K562 (cell line): ENCODE measurements around the gene ZACN. TPM values are rescaled to one million over a fixed set of nuclear protein-coding genes. Genes with fewer than 3 reads are reported as not detected.

Experiments used
- CREBBP ChIP-seq: IDR thresholded peaks from one replicate; pipeline ENCODE4 v1.6.1; 2012; ENCODE audit warnings: low read depth, mild to moderate bottlenecking, control low read depth, inconsistent platforms, low read length
- E2F5 ChIP-seq: sonication (generic); formaldehyde crosslinking; IDR thresholded peaks from 2 replicates; pipeline ENCODE4 v1.8.0; 2022; ENCODE audit warnings: mild to moderate bottlenecking, missing genetic modification reagents
- FOXK1 ChIP-seq: sonication (generic); formaldehyde crosslinking; IDR thresholded peaks from 2 replicates; pipeline ENCODE4 v1.8.0; 2022; ENCODE audit warnings: missing genetic modification reagents, mild to moderate bottlenecking, borderline replicate concordance
- LARP7 ChIP-seq: fragments of 450-650 bp; IDR thresholded peaks from 2 replicates; pipeline ENCODE4 v1.6.1; 2016
- MCM3 ChIP-seq: fragments of 450-650 bp; IDR thresholded peaks from 2 replicates; pipeline ENCODE4 v1.6.1; 2016
- MIER1 ChIP-seq: fragments of 450-650 bp; IDR thresholded peaks from 2 replicates; pipeline ENCODE4 v1.6.1; 2016; ENCODE audit warnings: antibody characterized with exemption, mild to moderate bottlenecking, low read depth
- MTA1 ChIP-seq: fragments of 450-650 bp; IDR thresholded peaks from 2 replicates; pipeline ENCODE4 v1.6.1; 2017; ENCODE audit warnings: borderline replicate concordance
- MTF1 ChIP-seq: fragments of 250-450 bp; sonication (Bioruptor Pico); IDR thresholded peaks from 2 replicates; pipeline ENCODE4 v1.9.0; 2021; ENCODE audit warnings: moderate library complexity, mild to moderate bottlenecking, inconsistent platforms, borderline replicate concordance
- RBM25 ChIP-seq: fragments of 200-400 bp; formaldehyde crosslinking; IDR thresholded peaks from 2 replicates; pipeline ENCODE4 v1.6.1; 2018; ENCODE audit warnings: low read length, low read depth, moderate library complexity; ENCODE audit not compliant: severe bottlenecking
- TRIM24 ChIP-seq, 2 experiments: fragments of 450-650 bp; IDR thresholded peaks; 2 replicates each; pipeline ENCODE4 v1.6.1; 2016
- YY1 ChIP-seq, 3 experiments: IDR thresholded peaks; 2 replicates each; pipeline ENCODE4 v1.6.1; 2011; ENCODE audit warnings: low read length in 2 of 3, mild to moderate bottlenecking in 2 of 3, moderate library complexity in 2 of 3, borderline replicate concordance in 1 of 3, control low read depth in 1 of 3, low read depth in 1 of 3; ENCODE audit not compliant: insufficient read depth in 3 of 3, insufficient replicate concordance in 2 of 3, control insufficient read depth in 1 of 3, insufficient read length in 1 of 3; ENCODE audit errors: extremely low read depth in 1 of 3
- ZBTB5 ChIP-seq: fragments of 450-650 bp; IDR thresholded peaks from 2 replicates; pipeline ENCODE4 v1.6.1; 2017; ENCODE audit warnings: antibody characterized with exemption
- ZFP91 ChIP-seq: sonication (generic); formaldehyde crosslinking; IDR thresholded peaks from 2 replicates; pipeline ENCODE4 v1.8.0; 2022; ENCODE audit warnings: mild to moderate bottlenecking, missing genetic modification reagents
- ZNF347 ChIP-seq: fragments of 450-650 bp; formaldehyde crosslinking; IDR thresholded peaks from 2 replicates; pipeline ENCODE4 v1.4.0; 2020; ENCODE audit warnings: low read depth, mild to moderate bottlenecking, moderate library complexity
- polyA plus RNA-seq, 8 experiments: library from polyadenylated mRNA; depleted of rRNA in 4 of 8; stranded (reverse) in 5 of 8; unstranded in 3 of 8; fragments of >200 nt; fragmentation: Nextera tagmentation in 2 of 8; fragmentation: Illumina TruSeq in 1 of 8; extraction: Ambion mirVana in 2 of 8; extraction: Trizol in 1 of 8; gene quantifications; 2 replicates each; pipeline versions ENCODE4 v1.2.1 to v1.2.3, GENCODE V29; 2011 to 2014; ENCODE audit warnings: inconsistent platforms in 1 of 8, missing spikeins in 1 of 8
- total RNA-seq, 7 experiments: library from RNA; depleted of rRNA in 6 of 7; stranded (reverse); fragments of >200 nt in 6 of 7; fragmentation: Illumina TruSeq in 2 of 7; extraction: Trizol in 2 of 7; gene quantifications; 2 replicates each; pipeline versions ENCODE4 v1.2.1 to v1.2.3, GENCODE V29; 2011 to 2021; ENCODE audit warnings: low replicate concordance in 1 of 7
- TF ChIP-seq, protein P1 (sequence below): fragments of 200-800 bp; sonication (Bioruptor generic); IDR thresholded peaks from 2 replicates; pipeline ENCODE4 v1.6.1; 2017; ENCODE audit warnings: missing genetic modification characterization, missing compliant biosample characterization
- TF ChIP-seq, protein P2 (sequence below), 2 experiments: IDR thresholded peaks; 2 replicates each; pipeline ENCODE4 v1.6.1; 2012; ENCODE audit warnings: improper control_type of control experiment in 2 of 2, low read depth in 2 of 2, low read length in 2 of 2, borderline replicate concordance in 1 of 2
- TF ChIP-seq, protein P3 (sequence below): fragments of 250-450 bp; sonication (Bioruptor Pico); IDR thresholded peaks from 2 replicates; pipeline ENCODE4 v1.6.1; 2021; ENCODE audit warnings: mild to moderate bottlenecking

ZACN gene
- total and polyA plus RNA-seq, 9 of the 15 experiments (the other 6 are each of a cell fraction or from before 2014, with no cell fraction given) = 0.07 TPM; not detected in 8

GRCh38 chr17:76103274-76104139 is 24.5 kb downstream of the ZACN start, which contains the start of gene EXOC7 (continued):
- TF ChIP-seq, protein P1, sequence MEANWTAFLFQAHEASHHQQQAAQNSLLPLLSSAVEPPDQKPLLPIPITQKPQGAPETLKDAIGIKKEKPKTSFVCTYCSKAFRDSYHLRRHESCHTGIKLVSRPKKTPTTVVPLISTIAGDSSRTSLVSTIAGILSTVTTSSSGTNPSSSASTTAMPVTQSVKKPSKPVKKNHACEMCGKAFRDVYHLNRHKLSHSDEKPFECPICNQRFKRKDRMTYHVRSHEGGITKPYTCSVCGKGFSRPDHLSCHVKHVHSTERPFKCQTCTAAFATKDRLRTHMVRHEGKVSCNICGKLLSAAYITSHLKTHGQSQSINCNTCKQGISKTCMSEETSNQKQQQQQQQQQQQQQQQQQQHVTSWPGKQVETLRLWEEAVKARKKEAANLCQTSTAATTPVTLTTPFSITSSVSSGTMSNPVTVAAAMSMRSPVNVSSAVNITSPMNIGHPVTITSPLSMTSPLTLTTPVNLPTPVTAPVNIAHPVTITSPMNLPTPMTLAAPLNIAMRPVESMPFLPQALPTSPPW (CRISPR knock-in tag) = peak; percentile 81
- TF ChIP-seq TRIM24 (IDR thresholded peaks at IDR 0.05) = 0 out of 4 replicates have a peak, but pooled peaks of 1 of the 2 experiments have one; percentile 10
- no peak for TF ChIP-seq MIER1
- TF ChIP-seq, protein P2, sequence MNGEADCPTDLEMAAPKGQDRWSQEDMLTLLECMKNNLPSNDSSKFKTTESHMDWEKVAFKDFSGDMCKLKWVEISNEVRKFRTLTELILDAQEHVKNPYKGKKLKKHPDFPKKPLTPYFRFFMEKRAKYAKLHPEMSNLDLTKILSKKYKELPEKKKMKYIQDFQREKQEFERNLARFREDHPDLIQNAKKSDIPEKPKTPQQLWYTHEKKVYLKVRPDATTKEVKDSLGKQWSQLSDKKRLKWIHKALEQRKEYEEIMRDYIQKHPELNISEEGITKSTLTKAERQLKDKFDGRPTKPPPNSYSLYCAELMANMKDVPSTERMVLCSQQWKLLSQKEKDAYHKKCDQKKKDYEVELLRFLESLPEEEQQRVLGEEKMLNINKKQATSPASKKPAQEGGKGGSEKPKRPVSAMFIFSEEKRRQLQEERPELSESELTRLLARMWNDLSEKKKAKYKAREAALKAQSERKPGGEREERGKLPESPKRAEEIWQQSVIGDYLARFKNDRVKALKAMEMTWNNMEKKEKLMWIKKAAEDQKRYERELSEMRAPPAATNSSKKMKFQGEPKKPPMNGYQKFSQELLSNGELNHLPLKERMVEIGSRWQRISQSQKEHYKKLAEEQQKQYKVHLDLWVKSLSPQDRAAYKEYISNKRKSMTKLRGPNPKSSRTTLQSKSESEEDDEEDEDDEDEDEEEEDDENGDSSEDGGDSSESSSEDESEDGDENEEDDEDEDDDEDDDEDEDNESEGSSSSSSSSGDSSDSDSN (IDR thresholded peaks at IDR 0.05; ENCODE audit: borderline replicate concordance in 1 of 2, low read depth in 2 of 2, low read length in 2 of 2) = 0 out of 4 replicates have a peak, but pooled peaks of 1 of the 2 experiments have one; percentile 15
- no peak for TF ChIP-seq CREBBP
- TF ChIP-seq E2F5 (CRISPR knock-in tag) = no peak
- TF ChIP-seq MTA1 = no peak
- TF ChIP-seq, protein P3, sequence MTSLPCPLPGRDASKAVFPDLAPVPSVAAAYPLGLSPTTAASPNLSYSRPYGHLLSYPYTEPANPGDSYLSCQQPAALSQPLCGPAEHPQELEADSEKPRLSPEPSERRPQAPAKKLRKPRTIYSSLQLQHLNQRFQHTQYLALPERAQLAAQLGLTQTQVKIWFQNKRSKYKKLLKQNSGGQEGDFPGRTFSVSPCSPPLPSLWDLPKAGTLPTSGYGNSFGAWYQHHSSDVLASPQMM (CRISPR knock-in tag) = no peak
- peak; percentile 88 to 98 (median 96) for TF ChIP-seq YY1 (IDR thresholded peaks at IDR 0.05; ENCODE audit: borderline replicate concordance in 1 of 3, control insufficient read depth in 1 of 3, extremely low read depth in 1 of 3, insufficient read depth in 3 of 3, insufficient read length in 1 of 3, insufficient replicate concordance in 2 of 3, low read depth in 1 of 3, low read length in 2 of 3)
- TF ChIP-seq MTF1 = no peak
- TF ChIP-seq LARP7 = 0 out of 2 replicates have a peak, but pooled peaks have one; percentile 21
- TF ChIP-seq MCM3 = no peak
- no peak for TF ChIP-seq ZFP91
- no peak for TF ChIP-seq ZBTB5
- no peak for TF ChIP-seq ZNF347 (CRISPR knock-in tag)
- no peak for TF ChIP-seq RBM25
- TF ChIP-seq FOXK1 (CRISPR knock-in tag) = no peak
